HS-5 (cell line): ENCODE results near the gene GSTT4.
"Not testable (repeated sequence)": the region's sequence is repeated elsewhere in the genome, so short reads cannot be mapped to it uniquely, and the experiment has no call there.

Source experiments
- DNase-seq: peaks from one replicate; pipeline ENCODE4 v3.0.0-alpha.2; 2012; ENCODE audit warnings: low read depth

GSTT4 gene

GRCh38 chr22:23952794-23953405 is 52.4 kb downstream of the GSTT4 start:
- DNase-seq: not testable (repeated sequence)

- not testable (repeated sequence) for DNase-seq
These were observed 53.9 kb downstream of the GSTT4 start for GRCh38 chr22:23951383-23951782.

GRCh38 chr22:23949764-23950163 is 55.5 kb downstream of the GSTT4 start:
- DNase-seq: not testable (repeated sequence)
